SK-N-SH (cell line): Measurements from ENCODE around the gene ATF5. TPM values are rescaled to one million over a fixed set of nuclear protein-coding genes. Genes with fewer than 3 reads are reported as not detected.

Experiments used
- CTCF ChIA-PET: fragments of 300-600, 350-600 bp; formaldehyde crosslinking; extraction: SDS; loops from one replicate; lab custom pipeline; 2021; lab: Yijun Ruan, JAX
- POLR2A ChIA-PET: fragments of 350-600 bp; sonication (Branson Sonifier 250); formaldehyde crosslinking; extraction: SDS; loops from one replicate; lab custom pipeline; 2020; ENCODE audit warnings: antibody characterized with exemption, inconsistent platforms; lab: Yijun Ruan, JAX
- DNase-seq: peaks from one replicate; pipeline ENCODE4 v3.0.0; 2012
- H2AFZ ChIP-seq: fragments of 200-600 bp; sonication (generic); 2 replicates; pipeline ENCODE4 v1.8.1; 2016; ENCODE audit warnings: antibody characterized with exemption, mild to moderate bottlenecking, low read depth
- H3F3A ChIP-seq: fragments of 200-600 bp; sonication (generic); replicated peaks from 2 replicates; pipeline ENCODE3; 2016; ENCODE audit warnings: antibody characterized with exemption, mild to moderate bottlenecking; ENCODE audit not compliant: insufficient read depth
- H3K27ac ChIP-seq, 2 experiments: fragments of 200-500 bp in 1 of 2; fragments of 200-600 bp in 1 of 2; sonication (Bioruptor generic) in 1 of 2; sonication (generic), shearing (Covaris generic) in 1 of 2; 2 replicates each; pipeline versions ENCODE4 v1.5.1 to v1.6.1; 2014 to 2016; ENCODE audit warnings: low read depth in 2 of 2, inconsistent platforms in 1 of 2, low read length in 1 of 2, mild to moderate bottlenecking in 1 of 2, mixed read lengths in 1 of 2
- H3K27me3 ChIP-seq: fragments of 200-600 bp; sonication (generic), shearing (Covaris generic); 2 replicates; pipeline ENCODE4 v1.6.1; 2016; ENCODE audit warnings: mixed run types; ENCODE audit not compliant: insufficient read depth
- H3K36me3 ChIP-seq, 2 experiments: fragments of 200-500 bp in 1 of 2; fragments of 200-600 bp in 1 of 2; sonication (Bioruptor generic) in 1 of 2; sonication (generic) in 1 of 2; replicated peaks in 1 of 2; 2 replicates each; pipeline versions ENCODE3 to v1.5.1; 2014 to 2016; ENCODE audit warnings: low read length in 1 of 2, mild to moderate bottlenecking in 1 of 2; ENCODE audit not compliant: insufficient read depth in 2 of 2, control insufficient read depth in 1 of 2
- H3K4me1 ChIP-seq, 2 experiments: fragments of 200-500 bp in 1 of 2; fragments of 200-600 bp in 1 of 2; sonication (Bioruptor generic) in 1 of 2; sonication (generic), shearing (Covaris generic) in 1 of 2; 2 replicates each; pipeline versions ENCODE4 v1.5.1 to v1.6.1; 2014 to 2016; ENCODE audit warnings: low read depth in 1 of 2, low read length in 1 of 2, mixed run types in 1 of 2; ENCODE audit not compliant: insufficient read depth in 2 of 2, control insufficient read depth in 1 of 2
- H3K4me2 ChIP-seq: fragments of 200-600 bp; sonication (generic), shearing (Covaris generic); 2 replicates; pipeline ENCODE4 v1.6.1; 2017; ENCODE audit warnings: mixed run types
- H3K4me3 ChIP-seq, 2 experiments: fragments of 200-500 bp in 1 of 2; fragments of 200-600 bp in 1 of 2; sonication (Bioruptor generic) in 1 of 2; sonication (generic), shearing (Covaris generic) in 1 of 2; 2 replicates each; pipeline versions ENCODE4 v1.5.1 to v1.8.1; 2014 to 2016; ENCODE audit warnings: low read depth in 2 of 2, inconsistent platforms in 1 of 2, low read length in 1 of 2, mild to moderate bottlenecking in 1 of 2, mixed read lengths in 1 of 2, moderate library complexity in 1 of 2
- H3K79me2 ChIP-seq: fragments of 200-600 bp; sonication (generic); 2 replicates; pipeline ENCODE4 v1.8.1; 2017; ENCODE audit warnings: mild to moderate bottlenecking; ENCODE audit not compliant: insufficient read depth
- H3K9ac ChIP-seq: fragments of 200-600 bp; sonication (generic); 2 replicates; pipeline ENCODE4 v1.6.1; 2017; ENCODE audit warnings: mixed run types
- H3K9me2 ChIP-seq: fragments of 200-600 bp; sonication (generic); 2 replicates; pipeline ENCODE4 v1.6.1; 2017; ENCODE audit warnings: mixed run types
- H3K9me3 ChIP-seq: fragments of 200-600 bp; sonication (generic); 2 replicates; pipeline ENCODE4 v1.6.1; 2017; ENCODE audit warnings: mixed run types, mild to moderate bottlenecking, moderate library complexity
- H4K20me1 ChIP-seq: fragments of 200-600 bp; sonication (generic); 2 replicates; pipeline ENCODE4 v1.6.1; 2017; ENCODE audit warnings: mild to moderate bottlenecking, mixed run types; ENCODE audit not compliant: insufficient read depth
- CHD2 ChIP-seq: fragments of 150-350 bp; IDR thresholded peaks from 2 replicates; pipeline ENCODE4 v1.6.1; 2018; ENCODE audit warnings: low read length; ENCODE audit not compliant: partially characterized antibody
- ELF1 ChIP-seq: IDR thresholded peaks from 2 replicates; pipeline ENCODE4 v1.4.0; 2012
- FOXM1 ChIP-seq: IDR thresholded peaks from 2 replicates; pipeline ENCODE4 v1.4.0; 2012; ENCODE audit warnings: low read depth, mild to moderate bottlenecking
- JUND ChIP-seq: IDR thresholded peaks from 2 replicates; pipeline ENCODE4 v1.4.0; 2012
- MEF2A ChIP-seq: IDR thresholded peaks from 2 replicates; pipeline ENCODE4 v1.4.0; 2012; ENCODE audit warnings: low read depth, borderline replicate concordance
- RCOR1 ChIP-seq: fragments of 150-350 bp; IDR thresholded peaks from 2 replicates; pipeline ENCODE4 v1.6.1; 2017; ENCODE audit warnings: antibody characterized with exemption, low read length
- RFX5 ChIP-seq: IDR thresholded peaks from 2 replicates; pipeline ENCODE4 v1.6.1; 2012; ENCODE audit warnings: mild to moderate bottlenecking, improper control_type of control experiment, low read length
- TAF1 ChIP-seq: IDR thresholded peaks from 2 replicates; pipeline ENCODE4 v1.6.1; 2012; ENCODE audit warnings: low read depth, mild to moderate bottlenecking, low read length, moderate library complexity, borderline replicate concordance
- WGBS: methylation state at CpG from one replicate; pipeline ENCODE4 v1.1.6; 2017; ENCODE audit warnings: low lambda C conversion rate; 5-methylcytosine and 5-hydroxymethylcytosine counted together
- polyA plus RNA-seq, 3 experiments: library from polyadenylated mRNA; depleted of rRNA; stranded (reverse); fragments of >200 nt; gene quantifications; 2 replicates each; pipeline ENCODE4 v1.2.3, GENCODE V29; 2012
- TF ChIP-seq, protein P1 (sequence below): IDR thresholded peaks from 2 replicates; pipeline ENCODE4 v1.4.0; 2012; ENCODE audit warnings: low read depth, borderline replicate concordance
- TF ChIP-seq, protein P2 (sequence below): IDR thresholded peaks from 2 replicates; pipeline ENCODE4 v1.4.0; 2012; ENCODE audit warnings: low read depth
- TF ChIP-seq, protein P3 (sequence below): fragments of 150-350 bp; IDR thresholded peaks from 2 replicates; pipeline ENCODE4 v1.6.1; 2016; ENCODE audit warnings: mild to moderate bottlenecking, low read depth, low read length

ATF5 gene
- polyA plus RNA-seq, 1 of the 3 experiments (the other 2 are of a cell fraction) = 11.7 TPM

DNA sequence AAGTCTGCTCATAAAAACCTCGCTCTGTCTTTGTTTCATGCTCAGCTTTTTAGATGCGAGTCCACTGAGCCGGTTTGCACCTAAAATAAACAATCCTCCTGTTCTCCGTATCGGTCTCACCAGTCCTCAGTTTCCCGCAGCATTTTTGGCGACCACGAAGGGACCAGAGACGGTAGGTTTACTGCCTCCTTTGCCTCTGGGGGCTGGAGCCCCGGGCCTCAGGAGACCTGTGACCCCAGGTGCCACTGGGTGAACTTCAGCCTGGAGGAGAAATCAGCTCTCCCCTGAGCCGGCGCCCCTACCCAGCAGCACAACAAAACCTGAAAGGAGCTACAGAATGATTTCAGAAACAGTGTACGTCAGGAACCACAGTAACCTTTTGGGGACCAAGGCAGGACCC is 23.9 kb downstream of the ATF5 start (continued):
- TF ChIP-seq, protein P1, sequence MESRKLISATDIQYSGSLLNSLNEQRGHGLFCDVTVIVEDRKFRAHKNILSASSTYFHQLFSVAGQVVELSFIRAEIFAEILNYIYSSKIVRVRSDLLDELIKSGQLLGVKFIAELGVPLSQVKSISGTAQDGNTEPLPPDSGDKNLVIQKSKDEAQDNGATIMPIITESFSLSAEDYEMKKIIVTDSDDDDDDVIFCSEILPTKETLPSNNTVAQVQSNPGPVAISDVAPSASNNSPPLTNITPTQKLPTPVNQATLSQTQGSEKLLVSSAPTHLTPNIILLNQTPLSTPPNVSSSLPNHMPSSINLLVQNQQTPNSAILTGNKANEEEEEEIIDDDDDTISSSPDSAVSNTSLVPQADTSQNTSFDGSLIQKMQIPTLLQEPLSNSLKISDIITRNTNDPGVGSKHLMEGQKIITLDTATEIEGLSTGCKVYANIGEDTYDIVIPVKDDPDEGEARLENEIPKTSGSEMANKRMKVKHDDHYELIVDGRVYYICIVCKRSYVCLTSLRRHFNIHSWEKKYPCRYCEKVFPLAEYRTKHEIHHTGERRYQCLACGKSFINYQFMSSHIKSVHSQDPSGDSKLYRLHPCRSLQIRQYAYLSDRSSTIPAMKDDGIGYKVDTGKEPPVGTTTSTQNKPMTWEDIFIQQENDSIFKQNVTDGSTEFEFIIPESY = no peak
- TF ChIP-seq, protein P2, sequence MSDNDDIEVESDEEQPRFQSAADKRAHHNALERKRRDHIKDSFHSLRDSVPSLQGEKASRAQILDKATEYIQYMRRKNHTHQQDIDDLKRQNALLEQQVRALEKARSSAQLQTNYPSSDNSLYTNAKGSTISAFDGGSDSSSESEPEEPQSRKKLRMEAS = no peak
- TF ChIP-seq RCOR1 = no peak
- TF ChIP-seq CHD2 = no peak

DNA sequence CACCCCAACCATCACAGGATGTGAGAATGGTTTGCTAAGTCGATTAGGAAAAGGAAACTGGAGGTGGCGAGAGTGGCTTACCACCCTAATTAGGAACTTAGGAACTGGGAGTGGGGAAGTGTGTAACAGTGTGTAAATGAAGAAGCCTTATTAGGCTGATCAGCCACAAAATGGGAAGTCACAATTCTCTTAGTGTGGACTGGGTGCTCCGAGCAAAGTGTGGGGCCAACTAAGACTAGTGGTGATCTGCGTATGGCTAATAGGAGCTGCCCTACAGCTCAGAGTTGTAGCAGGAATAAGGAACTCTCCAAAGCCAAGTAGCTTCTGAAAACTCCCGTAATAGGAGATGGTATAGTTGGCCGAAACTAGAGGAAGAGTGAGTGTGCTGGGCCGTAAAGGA is 24.4 kb downstream of the ATF5 start:
- TF ChIP-seq, protein P1 = no peak
- TF ChIP-seq FOXM1 (no peak), TAF1 (no peak), JUND (no peak), MEF2A (no peak), ELF1 (no peak), RFX5 (no peak)
- TF ChIP-seq, protein P3, sequence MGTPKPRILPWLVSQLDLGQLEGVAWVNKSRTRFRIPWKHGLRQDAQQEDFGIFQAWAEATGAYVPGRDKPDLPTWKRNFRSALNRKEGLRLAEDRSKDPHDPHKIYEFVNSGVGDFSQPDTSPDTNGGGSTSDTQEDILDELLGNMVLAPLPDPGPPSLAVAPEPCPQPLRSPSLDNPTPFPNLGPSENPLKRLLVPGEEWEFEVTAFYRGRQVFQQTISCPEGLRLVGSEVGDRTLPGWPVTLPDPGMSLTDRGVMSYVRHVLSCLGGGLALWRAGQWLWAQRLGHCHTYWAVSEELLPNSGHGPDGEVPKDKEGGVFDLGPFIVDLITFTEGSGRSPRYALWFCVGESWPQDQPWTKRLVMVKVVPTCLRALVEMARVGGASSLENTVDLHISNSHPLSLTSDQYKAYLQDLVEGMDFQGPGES = no peak
- CTCF ChIA-PET = interaction anchor here (2.5 to 3.5 kb wide), 2 partner anchors 16 to 30 kb away, joined by 13 to 22 read pairs; no protein-coding TSS in a partner anchor
- no peaks in the 10 kb centered on the region for H3F3A ChIP-seq
- POLR2A ChIA-PET = no interaction called here
- no peaks in the 10 kb centered on the region for H3K79me2 ChIP-seq
- no peak overlapping the region for H3K4me3 ChIP-seq
- no peaks in the 10 kb centered on the region for H3K4me1 ChIP-seq
- H3K27me3 ChIP-seq = peaks cover 68% of the 10 kb centered on the region
- no peaks in the 10 kb centered on the region for H3K9me3 ChIP-seq
- 70% methylated on average over 7 of the region's 7 CpGs for WGBS
- H4K20me1 ChIP-seq = no peaks in the 10 kb centered on the region
- H3K9ac ChIP-seq = no peak overlapping the region
- no peak overlapping the region for H3K27ac ChIP-seq
- no peak overlapping the region for H2AFZ ChIP-seq
- DNase-seq = no peak
- no peaks in the 10 kb centered on the region for H3K36me3 ChIP-seq
- no peak overlapping the region for H3K4me2 ChIP-seq
- no peaks in the 10 kb centered on the region for H3K9me2 ChIP-seq
